Fibroblast of skin of right biceps (primary cell): Measurements from ENCODE around the gene KDM4D.
"Not testable (repeated sequence)": the region's sequence is repeated elsewhere in the genome, so short reads cannot be mapped to it uniquely, and the experiment has no call there.

Source experiments
- DNase-seq: peaks from one replicate; pipeline ENCODE4 v3.0.0-alpha.2; 2013

The KDM4D gene

GRCh38 chr11:94959179-94959578 lies 14.3 kb upstream of the KDM4D start:
- no peak for DNase-seq

GRCh38 chr11:94960488-94960887 lies 13.0 kb upstream of the KDM4D start:
- no peak for DNase-seq

GRCh38 chr11:94961255-94961654 lies 12.3 kb upstream of the KDM4D start:
- DNase-seq, result no peak

- no peak for DNase-seq
These were observed 8.6 kb upstream of the KDM4D start for GRCh38 chr11:94964934-94965333.

- peak; percentile 50 for DNase-seq
These were observed 5.1 kb upstream of the KDM4D start for GRCh38 chr11:94968334-94968958.

- DNase-seq, result no peak
These were observed 810 bp upstream of the KDM4D start for GRCh38 chr11:94972700-94973098.

- no peak for DNase-seq
These were observed 669 bp downstream of the KDM4D start for GRCh38 chr11:94974178-94974577.

- no peak for DNase-seq
These were observed 2.1 kb downstream of the KDM4D start for GRCh38 chr11:94975599-94975998.

- DNase-seq, result no peak
These were observed 13.9 kb downstream of the KDM4D start for GRCh38 chr11:94987378-94987777.

GRCh38 chr11:94988748-94989147 lies 15.2 kb downstream of the KDM4D start:
- no peak for DNase-seq

- no peak for DNase-seq
These were observed 20.0 kb downstream of the KDM4D start for GRCh38 chr11:94993400-94993943.

- no peak for DNase-seq
These were observed 23.9 kb downstream of the KDM4D start for GRCh38 chr11:94997437-94997836.

- no peak for DNase-seq
These were observed 24.8 kb downstream of the KDM4D start for GRCh38 chr11:94998285-94998684.

- no peak for DNase-seq
These were observed 30.2 kb downstream of the KDM4D start for GRCh38 chr11:95003716-95004115.

- DNase-seq, result no peak
These were observed 32.1 kb downstream of the KDM4D start for GRCh38 chr11:95005642-95006041.

GRCh38 chr11:95011376-95011775 lies 37.9 kb downstream of the KDM4D start:
- no peak for DNase-seq

- no peak for DNase-seq
These were observed 40.8 kb downstream of the KDM4D start for GRCh38 chr11:95014184-95014821.

GRCh38 chr11:95016139-95016538 lies 42.6 kb downstream of the KDM4D start:
- no peak for DNase-seq

- not testable (repeated sequence) for DNase-seq
These were observed 48.0 kb downstream of the KDM4D start for GRCh38 chr11:95021468-95021867.

- no peak for DNase-seq
These were observed 51.4 kb downstream of the KDM4D start, which contains the start of gene KDM4E for GRCh38 chr11:95024958-95025357. Gene KDM4E, plus strand, starts transcription at chr11:95025258. Its CDS starts 300 bp downstream, at chr11:95025558.

- DNase-seq, result not testable (repeated sequence)
These were observed 52.1 kb downstream of the KDM4D start for GRCh38 chr11:95025594-95025993.

- no peak for DNase-seq
These were observed 54.8 kb downstream of the KDM4D start for GRCh38 chr11:95028357-95028756.

- DNase-seq, result no peak
These were observed 59.5 kb downstream of the KDM4D start for GRCh38 chr11:95033051-95033450.

- no peak for DNase-seq
These were observed 61.8 kb downstream of the KDM4D start for GRCh38 chr11:95035316-95035715.
